ENCODE data around the gene GNPTG.
A peak's percentile ranks its signal among the peaks of the same experiment; 100 is the strongest.

GNPTG gene

DNA sequence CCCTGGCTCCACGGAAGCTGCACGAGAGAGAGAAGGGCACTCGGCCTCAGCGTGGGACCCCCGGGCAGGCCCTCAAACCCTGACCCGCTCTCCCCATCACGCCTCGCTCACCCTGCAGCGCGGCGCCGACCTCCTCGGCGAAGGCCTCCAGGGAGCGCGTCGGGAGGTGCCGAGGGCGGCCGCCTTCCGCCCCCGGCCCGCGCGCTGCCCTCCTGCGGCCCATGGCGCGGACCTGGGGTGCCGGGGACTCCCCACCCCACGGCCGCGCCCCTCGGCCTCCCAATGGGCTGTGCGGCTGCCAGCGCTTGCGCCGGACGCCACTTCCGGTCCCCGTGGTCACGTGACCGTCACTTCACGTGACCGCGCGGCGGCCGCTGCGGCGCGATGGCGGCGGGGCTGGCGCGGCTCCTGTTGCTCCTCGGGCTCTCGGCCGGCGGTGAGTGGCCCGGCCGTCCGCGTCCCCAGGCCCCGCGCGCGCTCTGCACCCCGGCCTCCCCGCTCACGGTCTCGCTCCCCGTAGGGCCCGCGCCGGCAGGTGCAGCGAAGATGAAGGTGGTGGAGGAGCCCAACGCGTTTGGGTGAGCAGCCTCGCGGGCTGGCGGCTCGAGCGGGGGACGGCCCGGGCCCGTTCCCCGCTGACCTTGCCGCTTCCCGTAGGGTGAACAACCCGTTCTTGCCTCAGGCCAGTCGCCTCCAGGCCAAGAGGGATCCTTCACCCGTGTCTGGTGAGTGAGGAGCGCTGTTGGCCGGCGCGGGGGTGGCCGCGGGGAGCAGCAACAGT, at the start of gene GNPTG, which contains the start of gene TSR3:
TSS of gene GNPTG (plus strand) at position 350 of the 781 bp plus-strand sequence. CDS start at position 385, 35 bp downstream.
TSS of gene TSR3 (minus strand) at position 297 of the 781 bp plus-strand sequence. CDS start at position 223, 74 bp downstream.
- TF ChIP-seq Cebpa-rat (IDR thresholded peaks at IDR 0.05): no peak
- Histone ChIP-seq H3K36me3 (peaks cover 36% of the 10 kb centered on the region), H3K27ac (peak within 1 kb of the TSS; percentile 68), H3K4me1 (peaks cover 32% of the 10 kb centered on the region), H3K9me3 (no peaks in the 10 kb centered on the region), H3K4me2 (peak within 1 kb of the TSS; percentile 99), H3K4me3 (peak within 1 kb of the TSS; percentile 89), H4K20me1 (peaks cover 51% of the 10 kb centered on the region), H3K9ac (peak within 1 kb of the TSS; percentile 79), H3K27me3 (no peaks in the 10 kb centered on the region)

DNA sequence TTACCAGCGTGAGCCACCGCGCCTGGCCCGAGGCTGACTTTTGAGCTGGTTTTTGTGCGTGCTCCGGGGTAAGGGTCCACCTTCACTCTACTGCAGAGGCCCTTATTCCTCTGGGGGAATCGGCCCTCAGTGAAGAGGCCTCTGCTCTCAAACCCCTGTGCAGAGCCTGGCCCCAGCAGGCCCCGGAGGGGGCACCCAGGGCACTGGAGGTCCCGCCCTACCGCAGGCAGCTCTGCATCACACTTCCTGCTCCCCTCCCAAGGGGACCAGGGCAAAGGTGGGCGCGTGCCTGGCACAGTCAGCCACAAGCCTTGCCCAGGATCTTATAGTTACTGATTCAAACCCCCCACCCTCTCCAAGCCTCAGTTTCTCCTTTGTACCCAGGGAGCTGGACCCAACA, 45.9 kb upstream of the GNPTG start:
- Histone ChIP-seq H3K4me3 (peak overlapping the region; percentile 33; the same call in 1 of the 2 replicates), H3K27me3 (no peaks in the 10 kb centered on the region), H3K9me3 (no peaks in the 10 kb centered on the region), H3K4me2 (peak overlapping the region; percentile 91), H3K27ac (peak overlapping the region; percentile 92), H3K9ac (peak overlapping the region; percentile 64), H3K4me1 (peaks cover 64% of the 10 kb centered on the region), H4K20me1 (peaks cover 12% of the 10 kb centered on the region), H3K36me3 (no peaks in the 10 kb centered on the region)
- no peak for TF ChIP-seq Cebpa-rat (IDR thresholded peaks at IDR 0.05)

DNA sequence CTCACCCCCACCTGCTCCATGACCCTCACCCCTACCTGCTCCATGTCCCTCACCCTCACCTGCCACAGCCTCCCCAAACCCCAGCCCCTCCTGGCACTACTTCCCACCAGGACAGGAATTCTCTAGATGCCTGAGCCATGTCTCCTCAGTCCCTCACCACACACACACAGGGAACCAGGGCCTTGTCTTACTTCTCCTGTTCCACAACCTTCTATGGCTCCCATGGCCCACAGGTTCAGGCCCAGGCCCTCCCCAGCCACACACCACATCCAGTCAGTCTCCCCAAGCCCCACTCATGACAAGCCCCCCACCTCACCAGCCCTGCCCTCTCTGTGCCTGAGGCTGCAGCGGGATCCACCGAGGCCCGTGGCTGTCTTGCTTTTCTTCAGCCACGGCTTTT, 45.4 kb upstream of the GNPTG start:
- Histone ChIP-seq H4K20me1 (peaks cover 17% of the 10 kb centered on the region), H3K4me3 (no peak overlapping the region), H3K9ac (peak overlapping the region; percentile 64), H3K9me3 (no peaks in the 10 kb centered on the region), H3K4me1 (peaks cover 63% of the 10 kb centered on the region), H3K36me3 (peaks cover 4% of the 10 kb centered on the region), H3K27ac (peak overlapping the region; percentile 92), H3K4me2 (peak overlapping the region; percentile 91), H3K27me3 (no peaks in the 10 kb centered on the region)
- no peak for TF ChIP-seq Cebpa-rat (IDR thresholded peaks at IDR 0.05)

DNA sequence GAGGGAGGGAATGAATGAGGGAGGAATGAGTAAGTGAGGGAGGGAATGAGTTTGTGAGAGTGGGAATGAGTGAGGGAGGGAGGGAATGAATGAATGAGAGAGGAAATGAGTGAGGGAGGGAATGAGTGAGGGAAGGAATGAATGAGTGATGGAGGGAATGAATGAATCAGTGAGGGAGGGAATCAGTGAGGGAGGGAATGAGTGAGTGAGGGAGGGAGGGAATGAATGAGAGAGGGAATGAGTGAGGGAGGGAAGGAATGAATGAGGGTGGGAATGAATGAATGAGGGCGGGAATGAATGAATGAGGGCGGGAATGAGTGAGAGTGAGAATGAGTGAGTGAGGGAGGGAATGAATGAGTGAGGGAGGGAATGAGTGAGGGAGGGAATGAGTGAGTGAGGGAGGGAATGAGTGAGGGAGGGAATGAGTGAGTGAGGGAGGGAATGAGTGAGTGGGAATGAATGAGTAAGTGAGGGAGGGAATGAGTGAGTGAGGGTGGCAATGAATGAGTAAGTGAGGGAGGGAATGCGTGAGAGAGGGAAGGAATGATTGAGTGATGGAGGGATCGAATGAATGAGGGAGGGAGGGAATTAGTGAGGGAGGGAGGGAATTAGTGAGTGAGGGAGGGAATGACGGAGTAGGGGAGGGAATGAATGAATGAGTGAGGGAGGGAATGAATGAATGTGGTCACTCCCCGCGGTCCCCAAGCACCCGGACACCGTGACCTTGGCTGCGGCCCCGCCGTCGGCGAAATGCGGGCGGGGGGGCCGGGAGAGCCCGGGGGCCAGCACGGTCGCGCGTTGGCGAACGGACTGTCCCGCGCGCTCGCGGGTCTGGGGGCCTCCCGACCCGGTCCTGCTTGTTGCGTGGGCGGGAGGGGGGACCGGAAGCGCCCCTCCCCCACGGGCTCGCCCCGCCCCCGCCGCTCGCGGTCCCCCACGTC, 43.4 kb upstream of the GNPTG start:
- H3K27ac ChIP-seq: peak overlapping the region; percentile 100
- H3K36me3 ChIP-seq: peaks cover 24% of the 10 kb centered on the region
- no peaks in the 10 kb centered on the region for H3K9me3 ChIP-seq
- peak overlapping the region; percentile 100 for H3K4me3 ChIP-seq
- H3K9ac ChIP-seq: peak overlapping the region; percentile 100
- no peak for TF ChIP-seq Cebpa-rat (IDR thresholded peaks at IDR 0.05)
- H3K4me2 ChIP-seq: peak overlapping the region; percentile 55
- H3K4me1 ChIP-seq: peaks cover 61% of the 10 kb centered on the region
- peaks cover 37% of the 10 kb centered on the region for H4K20me1 ChIP-seq
- H3K27me3 ChIP-seq: no peaks in the 10 kb centered on the region

DNA sequence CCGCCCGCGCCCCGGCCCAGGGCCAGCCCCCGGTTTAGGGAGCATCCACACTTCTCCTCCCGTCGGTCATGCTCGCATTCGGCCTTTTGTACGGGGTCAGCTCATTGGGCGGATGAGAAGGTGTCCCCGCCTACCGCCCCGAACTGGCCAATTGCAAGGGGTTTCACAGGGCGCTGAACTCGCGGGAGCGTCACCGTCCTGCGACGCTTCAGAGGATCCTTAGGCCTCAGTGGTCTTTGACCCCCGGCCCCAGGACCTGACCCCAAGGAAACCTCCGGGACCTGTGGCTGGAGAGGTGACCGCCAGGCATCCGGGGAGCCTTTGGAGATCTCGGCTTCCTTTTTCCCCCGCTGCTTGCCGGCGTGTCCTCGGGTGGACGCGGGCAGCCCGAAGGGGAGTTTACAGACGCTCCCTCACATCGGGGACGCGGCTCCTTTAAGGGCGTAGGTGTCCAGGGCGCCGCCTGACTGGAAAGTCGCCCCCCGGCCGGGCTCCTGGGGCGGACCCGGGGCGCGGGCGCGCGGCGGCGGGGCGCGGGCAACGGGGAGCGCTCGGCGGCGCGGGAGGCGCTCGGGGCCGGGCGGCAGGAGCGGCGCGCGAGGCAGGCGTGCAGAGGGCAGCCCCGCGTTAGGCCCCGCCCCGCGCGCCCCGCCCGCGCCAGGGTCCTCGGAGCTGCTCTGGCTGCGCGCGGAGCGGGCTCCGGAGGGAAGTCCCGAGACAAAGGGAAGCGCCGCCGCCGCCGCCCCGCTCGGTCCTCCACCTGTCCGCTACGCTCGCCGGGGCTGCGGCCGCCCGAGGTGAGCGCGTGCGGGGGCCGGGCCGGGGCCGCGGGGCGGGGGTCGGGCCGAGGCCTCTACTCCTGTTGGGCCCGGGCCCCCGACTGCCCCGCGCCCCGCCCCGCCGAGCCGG, 42.5 kb upstream of the GNPTG start, which contains the start of gene UBE2I:
TSS of gene UBE2I (plus strand) at position 660 of the 909 bp plus-strand sequence. CDS start 4,395 bp downstream, outside the sequence.
- H3K4me2 ChIP-seq: peak within 1 kb of the TSS; percentile 94
- no peaks in the 10 kb centered on the region for H3K27me3 ChIP-seq
- peaks cover 56% of the 10 kb centered on the region for H3K4me1 ChIP-seq
- no peak for TF ChIP-seq Cebpa-rat (IDR thresholded peaks at IDR 0.05)
- peak within 1 kb of the TSS; percentile 100 for H3K9ac ChIP-seq
- H3K27ac ChIP-seq: peak within 1 kb of the TSS; percentile 100
- peaks cover 33% of the 10 kb centered on the region for H3K36me3 ChIP-seq
- H3K9me3 ChIP-seq: no peaks in the 10 kb centered on the region
- H4K20me1 ChIP-seq: peaks cover 46% of the 10 kb centered on the region
- H3K4me3 ChIP-seq: peak within 1 kb of the TSS; percentile 100

DNA sequence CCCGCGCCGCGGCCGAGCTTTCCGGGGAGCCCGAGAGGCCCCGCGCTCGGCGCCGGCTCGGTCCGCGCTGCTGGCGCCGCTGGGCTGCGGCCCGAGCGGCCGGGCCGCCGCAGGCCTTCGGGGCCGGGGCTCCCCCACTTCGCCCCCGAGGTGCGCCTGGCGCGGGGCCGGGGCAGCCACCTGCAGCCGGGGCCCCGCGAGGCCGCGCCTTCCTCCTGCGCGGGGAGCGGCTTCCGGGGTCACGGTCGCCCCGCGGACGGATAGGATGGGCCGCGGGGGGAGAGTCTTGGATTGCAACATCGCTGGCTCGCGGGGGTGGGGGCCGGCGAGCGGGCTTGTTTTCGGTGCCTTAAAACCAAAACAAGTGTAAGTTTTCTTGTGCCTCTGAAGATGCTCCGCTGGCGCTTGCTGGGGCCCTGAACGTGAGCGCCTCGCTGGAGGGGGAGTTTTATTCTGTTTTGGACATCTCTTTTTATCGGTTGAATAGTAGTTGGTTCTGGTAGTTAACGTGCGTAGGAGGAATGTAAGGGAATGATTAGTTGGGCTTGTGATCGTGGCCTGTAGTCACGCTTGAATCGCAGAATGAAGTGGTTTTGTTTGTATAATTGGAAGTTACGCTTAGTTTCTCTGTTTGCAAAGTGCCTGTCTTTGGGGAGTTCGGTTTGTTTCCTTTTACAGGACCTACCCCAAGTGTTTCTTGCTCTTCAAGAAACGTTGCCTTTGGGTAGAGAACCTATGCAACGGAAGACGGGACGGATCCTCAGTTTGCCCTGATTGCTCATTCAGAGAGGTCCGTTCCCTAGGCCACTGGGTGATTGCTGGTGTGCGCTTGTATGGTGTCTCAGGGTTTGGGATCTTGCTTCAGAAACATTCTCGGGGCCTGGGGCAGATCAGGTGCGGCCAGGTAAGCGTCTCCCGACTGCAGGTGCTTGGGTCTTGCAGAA, 41.6 kb upstream of the GNPTG start:
- Histone ChIP-seq H3K9me3 (no peaks in the 10 kb centered on the region), H3K27me3 (no peaks in the 10 kb centered on the region), H3K27ac (peak overlapping the region; percentile 100), H3K4me2 (peak overlapping the region; percentile 94), H3K4me1 (peaks cover 48% of the 10 kb centered on the region), H4K20me1 (peaks cover 55% of the 10 kb centered on the region), H3K36me3 (peaks cover 42% of the 10 kb centered on the region), H3K4me3 (peak overlapping the region; percentile 100), H3K9ac (peak overlapping the region; percentile 100)
- peak; percentile 89 for TF ChIP-seq Cebpa-rat (IDR thresholded peaks at IDR 0.05)

DNA sequence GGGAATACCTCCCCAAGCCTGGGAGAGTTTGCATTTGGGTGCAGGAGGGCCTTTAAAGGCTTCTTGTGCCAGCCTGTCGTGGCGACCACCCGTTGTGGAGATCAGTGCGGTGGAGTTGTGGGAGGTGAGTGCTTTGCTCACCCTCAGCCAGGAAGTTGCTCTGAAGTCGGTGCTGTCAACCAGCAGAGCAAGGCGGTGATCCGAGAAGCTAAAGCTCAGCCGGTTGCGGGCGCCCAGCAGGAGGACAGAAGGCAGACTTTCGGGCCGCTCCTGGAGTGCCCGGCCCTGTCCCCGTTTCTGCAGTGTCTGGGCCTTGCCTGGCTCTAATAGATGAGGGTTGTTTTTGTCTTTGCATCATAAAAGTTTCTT, 40.9 kb upstream of the GNPTG start:
- no peaks in the 10 kb centered on the region for H3K9me3 ChIP-seq
- no peak for TF ChIP-seq Cebpa-rat (IDR thresholded peaks at IDR 0.05)
- peak overlapping the region; percentile 100 for H3K4me3 ChIP-seq
- peak overlapping the region; percentile 100 for H3K27ac ChIP-seq
- H4K20me1 ChIP-seq: peaks cover 62% of the 10 kb centered on the region
- peak overlapping the region; percentile 100 for H3K9ac ChIP-seq
- H3K4me2 ChIP-seq: peak overlapping the region; percentile 94
- peaks cover 49% of the 10 kb centered on the region for H3K36me3 ChIP-seq
- no peaks in the 10 kb centered on the region for H3K27me3 ChIP-seq
- peaks cover 41% of the 10 kb centered on the region for H3K4me1 ChIP-seq

DNA sequence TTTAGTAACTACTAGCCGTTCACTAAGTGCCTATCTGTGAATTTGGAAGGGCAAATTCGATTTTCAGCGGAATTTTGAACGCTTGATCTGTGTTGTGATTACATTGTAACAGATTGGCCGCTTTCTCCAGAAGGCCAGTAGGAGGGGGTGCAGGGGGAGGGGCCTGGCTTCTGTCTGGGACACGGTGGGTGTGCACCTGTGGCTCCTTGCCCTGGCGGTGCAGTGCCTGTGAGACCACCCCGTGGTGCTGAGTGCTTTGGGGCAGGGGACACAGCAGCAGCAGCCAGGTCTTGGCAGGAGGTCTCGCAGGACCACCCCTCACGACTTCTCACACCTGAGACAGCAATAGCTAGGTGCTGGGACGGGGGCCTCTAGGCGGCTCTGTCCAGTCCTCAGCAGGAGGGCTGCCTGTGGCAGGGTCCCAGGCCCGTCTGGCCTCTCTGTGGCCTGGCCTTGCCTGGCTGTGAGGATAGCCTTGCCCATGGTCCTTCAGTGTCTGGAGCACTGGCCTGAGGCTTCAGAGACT, 40.5 kb upstream of the GNPTG start:
- peaks cover 36% of the 10 kb centered on the region for H3K4me1 ChIP-seq
- peak overlapping the region; percentile 52; the same call in 1 of the 2 replicates for H3K27ac ChIP-seq
- H3K36me3 ChIP-seq: peaks cover 53% of the 10 kb centered on the region
- peak overlapping the region; percentile 100 for H3K4me3 ChIP-seq
- no peaks in the 10 kb centered on the region for H3K9me3 ChIP-seq
- H3K27me3 ChIP-seq: no peaks in the 10 kb centered on the region
- H3K4me2 ChIP-seq: peak overlapping the region; percentile 94
- peaks cover 67% of the 10 kb centered on the region for H4K20me1 ChIP-seq
- no peak for TF ChIP-seq Cebpa-rat (IDR thresholded peaks at IDR 0.05)
- peak overlapping the region; percentile 100 for H3K9ac ChIP-seq

Measured in BLaER1 (cell line).